ENCODE results near the gene PEMT. TPM values are rescaled to one million over a fixed set of nuclear protein-coding genes. Genes with fewer than 3 reads are reported as not detected.

PEMT gene
- total and polyA plus RNA-seq, 9 of the 15 experiments (the other 6 are each of a cell fraction or from before 2014, with no cell fraction given) = 1.4 to 36.4 (median 13.6) TPM

DNA sequence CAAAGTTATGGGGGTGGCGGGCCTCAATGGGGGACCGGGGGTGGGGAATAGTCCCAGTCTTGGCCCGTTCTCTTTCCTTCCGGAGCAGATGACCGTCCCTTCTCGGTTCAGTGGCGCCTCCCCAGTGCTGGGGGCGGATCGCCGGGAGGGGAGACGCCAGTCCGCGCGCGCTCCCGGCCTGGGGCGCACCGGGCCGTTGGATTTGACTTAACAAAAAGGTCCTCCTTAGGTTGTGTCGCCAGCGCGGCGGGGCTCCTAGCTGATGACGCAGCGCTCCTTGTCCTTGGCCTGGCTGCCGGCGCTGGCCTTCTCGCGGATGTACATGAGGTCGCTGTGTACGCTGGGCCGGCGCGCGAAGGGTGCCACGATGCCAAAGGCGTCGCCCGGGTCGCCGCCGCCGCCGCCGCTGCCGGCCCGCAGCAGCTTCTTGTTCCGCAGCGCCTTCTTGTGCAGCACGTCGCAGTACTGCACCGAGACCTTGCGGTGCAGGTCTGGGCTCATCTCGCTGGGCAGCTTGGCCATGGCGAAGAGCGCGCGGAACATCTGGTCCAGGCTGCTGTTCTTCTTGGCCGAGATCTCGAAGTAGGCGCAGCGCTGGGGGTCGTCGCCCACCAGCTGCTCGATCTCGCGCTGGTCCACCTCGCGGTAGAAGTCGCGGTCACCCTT is 96.5 kb downstream of the PEMT start:
- in situ Hi-C loops (cut with MboI) (no loop called here), intact Hi-C loops (cut with micrococcal nuclease) (loop anchor here (5.0 kb wide), 2 partner anchors 138 to 147 kb away; no protein-coding TSS in a partner anchor)
- H2AFZ ChIP-seq (ENCODE audit: low read depth, low read length) = no peak overlapping the region
- FAIRE-seq (no peak), DNase-seq (ENCODE audit: extremely low read depth in 1 of 4, low spot score in 3 of 4) (no peak), ATAC-seq (no peak)
- no peaks in the 10 kb centered on the region for H3K9me3 ChIP-seq (replicated peaks; ENCODE audit: control insufficient read depth, insufficient read depth, low read depth, low read length)
- H3K9me1 ChIP-seq (ENCODE audit: control insufficient read depth, insufficient read depth, low read length) = no peaks in the 10 kb centered on the region
- H3K27me3 ChIP-seq (ENCODE audit: control insufficient read depth in 2 of 2, insufficient read depth in 2 of 2, low read length in 2 of 2) = peaks cover 0 to 6% of the 10 kb centered on the region in 2 experiments; a peak in 2 of 5 replicates
- 97% methylated on average over 15 of the region's 71 CpGs for WGBS (ENCODE audit: insufficient coverage, low coverage, missing lambda C conversion rate)
- ChIA-PET CTCF (ENCODE audit: low intra/inter-chr PET ratio) (interaction anchor here (1.8 kb wide), 1 partner anchor 141 kb away, joined by 5 read pairs; no protein-coding TSS in a partner anchor), POLR2A (no interaction called here)
- H4K20me1 ChIP-seq (replicated peaks; ENCODE audit: control insufficient read depth, insufficient read depth, low read length) = no peaks in the 10 kb centered on the region
- H3K4me2 ChIP-seq (ENCODE audit: insufficient read depth, low read length) = no peak overlapping the region
- no peak overlapping the region for H3K27ac ChIP-seq (ENCODE audit: extremely low read depth, low read depth, low read length)
- H3K4me1 ChIP-seq (replicated peaks in 1 of 2; ENCODE audit: control insufficient read depth in 2 of 2, insufficient read depth in 2 of 2, low read length in 2 of 2) = peaks cover 0 to 20% of the 10 kb centered on the region in 2 experiments; a peak in 3 of 5 replicates
- BruUV-seq (replicated peaks) = no TSS peak
- H3K9ac ChIP-seq (ENCODE audit: insufficient read depth in 1 of 2, low read depth in 2 of 2, low read length in 2 of 2) = no peak overlapping the region
- H3K4me3 ChIP-seq = no peak overlapping the region
- H3K79me2 ChIP-seq (ENCODE audit: control insufficient read depth, insufficient read depth, low read length) = no peaks in the 10 kb centered on the region
- H3K36me3 ChIP-seq (ENCODE audit: control insufficient read depth, insufficient read depth, low read length) = peaks cover 29% of the 10 kb centered on the region; the same call in 2 of the 3 replicates
- TF ChIP-seq ZNF785 (CRISPR knock-in tag; IDR thresholded peaks at IDR 0.05) (no peak), CBX2 (IDR thresholded peaks at IDR 0.05; ENCODE audit: insufficient read depth, low read length, poor library complexity, severe bottlenecking) (no peak), YBX1 (IDR thresholded peaks at IDR 0.05) (no peak), ZNF212 (CRISPR knock-in tag; IDR thresholded peaks at IDR 0.05) (no peak), SP2 (IDR thresholded peaks at IDR 0.05; ENCODE audit: extremely low read depth, low read depth, low read length, poor library complexity, severe bottlenecking) (no peak), ZNF77 (CRISPR knock-in tag; IDR thresholded peaks at IDR 0.05) (no peak), NFYB (IDR thresholded peaks at IDR 0.05; ENCODE audit: extremely low read depth, insufficient read length) (no peak), CTBP1 (IDR thresholded peaks at IDR 0.05; ENCODE audit: borderline replicate concordance) (no peak), HMG20B (CRISPR knock-in tag; IDR thresholded peaks at IDR 0.05) (no peak), SRSF1 (IDR thresholded peaks at IDR 0.05; ENCODE audit: low read depth, low read length) (no peak), POLR2G (IDR thresholded peaks at IDR 0.05; ENCODE audit: low read depth, low read length) (peak; percentile 58), ZC3H8 (IDR thresholded peaks at IDR 0.05) (no peak), RBBP5 (IDR thresholded peaks at IDR 0.05; ENCODE audit: borderline replicate concordance, insufficient read depth, low read length, poor library complexity, severe bottlenecking) (no peak), FIP1L1 (IDR thresholded peaks at IDR 0.05; ENCODE audit: low read depth, low read length, poor library complexity, severe bottlenecking) (peak; percentile 15), HMG20A (CRISPR knock-in tag; conservative IDR thresholded peaks at IDR 0.05) (no peak), NCOR1 (IDR thresholded peaks at IDR 0.05) (no peak), ZNF766 (CRISPR knock-in tag; conservative IDR thresholded peaks at IDR 0.05) (no peak)
- TF ChIP-seq, protein P1, sequence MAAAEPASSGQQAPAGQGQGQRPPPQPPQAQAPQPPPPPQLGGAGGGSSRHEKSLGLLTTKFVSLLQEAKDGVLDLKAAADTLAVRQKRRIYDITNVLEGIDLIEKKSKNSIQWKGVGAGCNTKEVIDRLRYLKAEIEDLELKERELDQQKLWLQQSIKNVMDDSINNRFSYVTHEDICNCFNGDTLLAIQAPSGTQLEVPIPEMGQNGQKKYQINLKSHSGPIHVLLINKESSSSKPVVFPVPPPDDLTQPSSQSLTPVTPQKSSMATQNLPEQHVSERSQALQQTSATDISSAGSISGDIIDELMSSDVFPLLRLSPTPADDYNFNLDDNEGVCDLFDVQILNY (CRISPR knock-in tag; IDR thresholded peaks at IDR 0.05) = no peak
- TF ChIP-seq, protein P2, sequence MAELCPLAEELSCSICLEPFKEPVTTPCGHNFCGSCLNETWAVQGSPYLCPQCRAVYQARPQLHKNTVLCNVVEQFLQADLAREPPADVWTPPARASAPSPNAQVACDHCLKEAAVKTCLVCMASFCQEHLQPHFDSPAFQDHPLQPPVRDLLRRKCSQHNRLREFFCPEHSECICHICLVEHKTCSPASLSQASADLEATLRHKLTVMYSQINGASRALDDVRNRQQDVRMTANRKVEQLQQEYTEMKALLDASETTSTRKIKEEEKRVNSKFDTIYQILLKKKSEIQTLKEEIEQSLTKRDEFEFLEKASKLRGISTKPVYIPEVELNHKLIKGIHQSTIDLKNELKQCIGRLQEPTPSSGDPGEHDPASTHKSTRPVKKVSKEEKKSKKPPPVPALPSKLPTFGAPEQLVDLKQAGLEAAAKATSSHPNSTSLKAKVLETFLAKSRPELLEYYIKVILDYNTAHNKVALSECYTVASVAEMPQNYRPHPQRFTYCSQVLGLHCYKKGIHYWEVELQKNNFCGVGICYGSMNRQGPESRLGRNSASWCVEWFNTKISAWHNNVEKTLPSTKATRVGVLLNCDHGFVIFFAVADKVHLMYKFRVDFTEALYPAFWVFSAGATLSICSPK (IDR thresholded peaks at IDR 0.05; ENCODE audit: borderline replicate concordance) = no peak

Measured in K562 (cell line).